ENCODE results near the gene SRBD1.

SRBD1 gene

GRCh38 chr2:45631319-45631718 is 20.3 kb upstream of the SRBD1 start:
- DNase-seq: no peak

GRCh38 chr2:45629971-45630370 is 18.9 kb upstream of the SRBD1 start:
- DNase-seq: no peak

- no peak for DNase-seq
These were observed 16.8 kb upstream of the SRBD1 start for GRCh38 chr2:45627911-45628310.

DNA sequence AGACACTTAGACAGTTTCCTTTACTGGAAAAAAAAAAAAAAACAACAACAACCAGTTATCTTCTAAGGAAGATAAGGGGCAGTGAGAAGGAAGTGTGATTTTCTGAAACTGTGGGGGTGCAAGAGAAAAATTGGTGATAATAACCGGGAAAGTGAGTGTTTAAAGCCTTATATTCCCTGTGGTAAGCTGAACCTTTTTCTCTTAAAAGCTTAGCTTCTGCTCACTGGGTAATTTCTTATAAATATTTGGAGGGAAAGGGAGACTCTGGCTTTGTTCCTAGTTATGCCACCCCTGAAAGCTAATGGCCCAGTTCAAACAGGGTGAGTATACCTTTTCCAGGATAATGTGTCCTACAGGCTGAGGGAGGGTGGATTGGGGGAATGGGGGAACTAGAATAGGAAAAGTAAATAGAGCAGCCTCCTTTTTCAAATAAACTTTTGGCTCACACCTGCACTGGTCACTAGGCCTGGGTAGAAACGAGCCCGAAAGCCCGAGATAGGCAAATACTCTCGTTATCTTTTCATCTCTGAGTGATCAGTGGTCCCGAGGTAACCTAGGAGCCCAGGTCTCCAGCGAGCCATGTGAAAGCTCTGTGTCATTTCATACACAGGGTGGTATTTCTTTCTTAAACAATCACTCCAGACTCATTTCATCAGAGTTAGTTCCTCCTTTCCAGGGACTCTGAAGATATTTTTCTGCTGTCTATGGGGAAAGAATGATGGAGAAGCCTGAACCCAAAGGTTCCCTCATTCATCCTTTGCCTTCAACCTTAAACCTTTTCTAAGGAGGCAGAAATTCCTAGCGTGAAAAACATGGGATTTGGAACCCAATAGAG is 15.5 kb upstream of the SRBD1 start:
- no peak for DNase-seq

DNA sequence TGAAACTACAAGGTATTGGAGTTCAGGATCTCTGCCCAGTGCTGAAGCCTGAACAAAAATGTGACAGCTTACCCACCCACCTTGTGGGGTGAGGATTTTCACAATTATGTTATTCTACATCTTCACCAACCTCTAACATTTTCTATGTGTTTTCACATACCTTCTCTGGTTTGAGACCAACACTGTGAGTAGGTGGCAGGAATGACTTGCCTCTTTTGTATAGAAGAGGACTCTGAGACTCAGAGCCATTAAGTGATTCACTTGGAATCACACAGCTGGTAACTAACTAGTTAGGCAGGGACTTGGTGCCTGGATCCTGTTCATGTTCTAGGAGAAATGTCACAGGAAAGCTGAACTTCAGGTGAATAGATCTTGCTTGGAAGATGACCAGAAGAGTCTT is 14.8 kb upstream of the SRBD1 start:
- DNase-seq: no peak

- DNase-seq: no peak
These were observed 12.0 kb upstream of the SRBD1 start for GRCh38 chr2:45623098-45623497.

GRCh38 chr2:45622336-45623075 is 11.4 kb upstream of the SRBD1 start:
- no peak for DNase-seq

DNA sequence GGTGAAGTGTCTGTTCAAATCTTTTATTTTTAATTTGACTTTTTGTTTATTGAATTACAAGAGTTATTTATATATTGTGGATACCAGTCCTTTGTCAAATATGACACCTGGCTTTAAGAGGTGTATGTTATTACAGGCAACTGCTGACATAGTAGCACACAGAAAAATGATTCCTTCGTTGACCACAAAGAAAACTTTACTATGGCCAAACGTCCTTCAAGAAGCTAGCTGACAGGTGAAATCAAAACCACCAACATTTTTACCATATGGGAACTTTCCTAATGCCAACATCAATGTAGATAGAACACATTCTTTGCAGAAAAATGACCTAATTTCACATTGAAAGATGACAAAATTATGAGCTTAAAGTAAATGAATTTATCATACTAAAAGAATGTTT is 6.4 kb upstream of the SRBD1 start:
- no peak for DNase-seq

DNA sequence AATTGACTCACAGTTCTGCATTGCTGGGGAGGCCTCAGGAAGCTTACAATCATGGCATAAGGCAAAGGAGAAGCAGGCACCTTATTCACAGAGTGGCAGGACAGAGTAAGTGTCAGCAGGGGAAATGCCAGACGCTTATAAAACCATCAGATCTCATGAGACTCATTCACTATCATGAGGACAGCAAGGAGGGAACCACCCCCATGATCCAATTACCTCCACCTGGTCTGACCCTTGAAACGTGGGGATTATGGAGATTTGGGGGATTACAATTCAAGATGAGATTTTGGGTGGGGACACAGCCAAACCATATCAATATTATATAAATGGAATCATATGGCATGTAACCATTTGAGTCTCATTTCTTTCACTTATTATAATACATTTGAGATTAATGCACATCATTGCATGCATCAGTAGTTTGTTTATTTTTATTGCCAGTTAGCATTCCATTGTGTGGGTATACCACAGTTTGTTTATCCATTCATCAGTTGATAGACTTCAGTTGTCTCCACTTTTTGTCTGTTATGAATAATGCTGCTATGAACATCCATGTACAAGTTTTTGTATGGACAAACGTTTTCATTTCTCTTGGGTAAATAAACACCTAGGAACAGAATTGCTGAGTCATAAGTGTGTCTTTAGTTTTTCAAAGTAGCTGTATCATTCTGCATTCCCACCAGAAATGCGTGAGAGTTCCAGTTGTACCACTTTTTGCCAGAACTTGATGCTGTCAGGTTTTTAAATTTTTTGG is 5.8 kb upstream of the SRBD1 start:
- DNase-seq: no peak

GRCh38 chr2:45614871-45615415 is 3.9 kb upstream of the SRBD1 start:
- no peak for DNase-seq

- DNase-seq: no peak
These were observed 3.3 kb upstream of the SRBD1 start for GRCh38 chr2:45614330-45614729.

GRCh38 chr2:45612731-45613130 is 1.7 kb upstream of the SRBD1 start:
- DNase-seq: no peak

DNA sequence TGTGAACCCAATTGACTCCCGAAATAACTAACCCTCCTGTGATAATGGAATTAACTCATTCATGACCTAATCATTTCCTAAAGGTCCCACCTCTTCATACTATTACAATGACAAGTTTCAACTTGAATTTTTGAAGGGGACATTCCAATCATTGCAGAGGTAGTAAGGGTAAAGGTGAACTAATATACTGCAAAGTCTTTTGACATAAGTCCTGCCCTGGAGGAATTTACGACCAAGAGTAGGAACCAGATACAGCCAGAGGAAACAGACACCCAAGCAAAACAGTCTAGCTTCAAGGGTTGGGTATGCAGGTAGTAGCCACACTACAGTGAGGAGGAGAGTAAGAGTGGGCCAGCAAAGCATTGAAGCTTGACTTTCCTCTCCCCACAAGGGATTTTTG is 1.2 kb upstream of the SRBD1 start:
- DNase-seq: no peak

DNA sequence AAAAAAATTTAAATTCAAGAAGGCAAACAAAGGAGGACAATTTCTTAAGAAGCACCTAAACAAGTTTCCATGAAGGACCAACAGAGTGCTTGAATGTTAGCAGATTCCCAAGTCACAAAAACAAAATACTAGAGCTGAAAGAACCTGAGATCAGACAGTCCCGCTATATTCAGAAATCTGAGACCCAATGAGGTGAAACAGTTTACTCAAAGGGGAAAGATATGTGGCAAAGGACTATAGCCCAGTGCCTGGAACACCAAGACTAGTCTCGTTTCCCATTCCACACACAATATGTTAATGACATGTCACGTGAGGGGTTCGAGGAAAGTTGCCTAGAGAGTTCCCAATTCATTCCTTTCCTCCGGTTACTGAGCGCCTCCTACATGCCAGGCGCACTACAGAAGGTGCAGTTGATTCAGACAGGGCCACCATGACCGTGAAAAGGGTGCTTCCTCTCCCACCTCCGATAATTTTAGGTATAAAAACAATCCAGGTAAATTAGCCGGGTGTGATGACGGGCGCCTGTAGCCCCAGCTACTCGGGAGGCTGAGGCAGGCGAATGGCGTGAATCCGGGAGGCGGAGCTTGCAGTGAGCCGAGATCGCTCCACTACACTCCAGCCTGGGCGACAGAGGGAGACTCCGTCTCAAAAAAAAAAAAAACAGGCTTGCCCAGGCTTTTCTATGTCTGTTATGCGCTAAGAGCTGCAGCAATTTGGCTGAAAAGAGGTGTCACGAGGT is 617 bp downstream of the SRBD1 start:
- DNase-seq: peak; percentile 33 to 55

GRCh38 chr2:45607701-45608100 is 3.4 kb downstream of the SRBD1 start:
- no peak for DNase-seq

GRCh38 chr2:45606796-45607195 is 4.3 kb downstream of the SRBD1 start:
- no peak for DNase-seq

DNA sequence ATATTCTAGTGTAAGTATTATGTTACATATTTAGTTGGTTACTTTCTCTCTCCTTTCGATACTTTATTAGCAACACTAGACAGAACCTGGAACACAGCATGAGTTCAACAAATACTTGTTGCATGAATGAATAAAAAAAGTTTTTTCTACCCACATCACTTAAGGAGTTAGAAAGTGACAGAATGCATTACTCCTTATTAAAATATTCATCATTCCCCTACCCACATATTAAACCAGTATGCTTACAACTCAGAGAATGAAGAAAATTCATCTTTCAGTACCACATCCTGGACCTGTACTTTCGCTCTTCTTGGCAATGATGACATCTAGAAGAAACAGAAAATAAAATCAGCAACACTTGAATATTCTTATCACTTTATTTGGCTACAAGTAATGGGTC is 6.0 kb downstream of the SRBD1 start:
- DNase-seq: no peak

- no peak for DNase-seq
These were observed 8.4 kb downstream of the SRBD1 start for GRCh38 chr2:45602624-45603023.

DNA sequence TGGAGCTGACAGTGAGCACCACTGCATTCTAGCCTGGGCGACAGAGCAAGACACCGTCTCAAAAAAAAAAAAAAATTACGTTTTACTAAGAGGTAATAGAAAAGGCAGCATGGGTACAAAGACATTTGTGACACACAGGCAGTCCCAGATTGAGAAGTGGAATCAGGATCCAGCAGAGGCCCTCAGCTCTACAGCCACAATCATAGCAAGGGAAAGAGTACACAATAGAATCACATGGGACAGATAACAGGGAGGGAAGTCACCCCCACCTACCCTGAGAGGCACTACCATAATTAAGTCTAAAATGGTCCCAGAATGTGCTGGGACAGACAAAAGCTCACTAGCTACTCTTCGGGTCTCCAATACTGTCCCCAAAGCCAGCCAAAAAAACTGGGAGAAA is 12.5 kb downstream of the SRBD1 start:
- DNase-seq: no peak

DNA sequence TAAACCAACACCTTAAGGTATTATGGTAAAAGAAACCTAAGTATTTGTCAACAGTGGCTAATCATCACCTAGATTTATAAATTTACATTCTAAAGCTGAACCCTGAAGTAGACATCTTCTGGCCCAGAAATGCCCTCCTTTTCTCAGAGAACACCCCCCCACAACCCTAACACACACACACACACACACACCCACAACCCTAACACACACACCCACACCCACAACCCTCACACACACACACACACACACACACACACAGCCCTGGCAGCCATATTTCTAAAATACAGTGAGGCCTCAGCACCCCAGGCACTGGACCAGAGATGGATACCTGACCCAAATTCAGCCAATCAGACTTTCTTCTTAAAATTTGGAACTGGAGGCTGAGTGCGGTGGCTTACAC is 14.3 kb downstream of the SRBD1 start:
- DNase-seq: no peak

DNA sequence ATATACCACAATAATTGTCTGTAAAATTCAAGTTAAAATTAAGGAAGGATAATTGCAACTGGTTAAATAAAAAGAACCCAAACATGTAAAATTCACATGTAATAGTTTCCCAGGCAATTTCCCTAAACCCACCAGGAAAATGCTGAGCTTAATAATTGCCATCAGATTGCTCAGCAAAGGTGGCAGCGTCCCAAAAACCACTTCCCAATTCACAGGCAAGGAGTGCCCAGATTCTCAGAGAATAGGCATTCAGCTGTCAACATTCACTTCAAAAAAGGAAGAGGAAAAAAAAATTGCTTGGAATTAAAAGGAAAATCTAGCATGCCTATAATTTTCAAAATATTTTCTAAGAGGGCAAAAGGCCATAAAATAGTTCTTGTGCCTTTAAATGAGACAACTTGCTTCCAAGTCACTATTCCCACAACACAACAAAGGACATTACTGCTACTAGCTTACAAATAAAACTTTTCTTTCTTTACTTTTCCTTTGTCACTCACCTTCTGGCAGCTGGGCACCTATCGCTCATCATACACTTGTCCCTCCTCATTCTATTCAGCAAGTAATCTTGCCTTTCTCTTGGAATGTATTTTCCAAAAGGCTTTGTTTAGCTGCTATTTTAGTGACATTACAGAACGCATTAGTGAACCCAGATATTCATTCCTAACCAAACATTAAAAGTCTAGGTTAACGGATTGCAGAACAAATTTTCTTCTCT is 15.2 kb downstream of the SRBD1 start:
- no peak for DNase-seq

DNA sequence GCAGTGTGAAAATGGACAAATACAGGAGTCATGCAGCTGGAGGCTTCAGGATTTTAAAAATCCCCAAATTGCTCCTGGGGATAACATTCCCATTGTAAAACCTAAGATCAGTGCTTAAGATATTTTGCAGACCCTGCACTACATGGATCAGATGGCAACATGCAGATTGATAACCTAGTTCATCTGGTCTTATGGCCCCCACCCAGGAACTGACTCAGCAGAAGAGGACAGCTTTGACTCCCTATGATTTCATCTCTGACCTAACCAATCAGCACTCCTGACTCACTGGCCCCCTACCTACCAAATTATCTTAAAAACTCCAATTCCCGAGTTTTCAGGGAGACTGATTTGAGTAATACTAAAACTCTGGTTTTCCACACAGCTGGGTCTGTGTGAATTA is 20.0 kb downstream of the SRBD1 start:
- no peak for DNase-seq
